HG03064 (cell line): ENCODE results near the gene OTOG.

Experiments used
- ATAC-seq: cut with Tn5 transposase; IDR thresholded peaks from one replicate; pipeline ENCODE4 v1.9.1; 2021; ENCODE audit warnings: low read depth; ENCODE audit not compliant: unreplicated experiment

Gene OTOG

DNA sequence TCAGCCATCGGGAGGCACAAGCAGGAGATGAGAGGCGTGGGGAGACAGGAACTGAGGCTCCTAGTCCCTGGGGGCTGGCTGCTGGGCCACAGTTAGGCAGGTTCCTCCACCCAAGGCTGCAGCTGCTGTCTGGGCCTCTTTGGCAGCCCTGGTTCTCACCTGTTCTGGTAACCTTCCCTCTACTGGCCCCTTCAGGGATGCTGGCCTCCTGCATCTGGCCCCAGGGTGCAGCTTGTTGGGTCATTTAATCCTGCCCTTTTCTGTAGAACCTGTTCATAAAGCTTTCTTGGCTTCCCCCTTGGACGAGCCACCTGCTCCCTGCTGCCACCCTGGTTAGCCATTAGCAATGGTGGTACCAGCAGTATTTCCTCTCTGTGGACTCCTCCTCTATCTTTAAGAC lies 8.3 kb upstream of the OTOG start:
- ATAC-seq, result no peak

DNA sequence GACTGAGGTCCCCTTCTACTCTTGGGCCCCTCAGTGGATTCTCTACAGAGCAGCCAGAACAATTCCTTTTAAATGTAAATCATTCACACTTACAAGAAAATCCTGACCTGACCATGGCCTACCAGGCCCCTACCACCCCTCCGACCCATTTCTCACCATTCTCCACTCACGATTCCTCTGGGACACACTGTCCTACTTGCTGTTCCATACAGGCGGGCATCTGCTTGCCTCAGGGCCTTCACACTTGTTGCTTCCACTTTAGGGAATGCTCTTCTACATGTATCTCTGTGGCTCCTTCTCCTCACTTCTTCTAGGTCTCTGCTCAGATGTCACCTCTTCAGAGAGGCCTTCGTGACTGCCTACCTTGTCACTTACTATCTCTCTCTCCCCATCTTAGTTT lies 6.3 kb upstream of the OTOG start:
- no peak for ATAC-seq

DNA sequence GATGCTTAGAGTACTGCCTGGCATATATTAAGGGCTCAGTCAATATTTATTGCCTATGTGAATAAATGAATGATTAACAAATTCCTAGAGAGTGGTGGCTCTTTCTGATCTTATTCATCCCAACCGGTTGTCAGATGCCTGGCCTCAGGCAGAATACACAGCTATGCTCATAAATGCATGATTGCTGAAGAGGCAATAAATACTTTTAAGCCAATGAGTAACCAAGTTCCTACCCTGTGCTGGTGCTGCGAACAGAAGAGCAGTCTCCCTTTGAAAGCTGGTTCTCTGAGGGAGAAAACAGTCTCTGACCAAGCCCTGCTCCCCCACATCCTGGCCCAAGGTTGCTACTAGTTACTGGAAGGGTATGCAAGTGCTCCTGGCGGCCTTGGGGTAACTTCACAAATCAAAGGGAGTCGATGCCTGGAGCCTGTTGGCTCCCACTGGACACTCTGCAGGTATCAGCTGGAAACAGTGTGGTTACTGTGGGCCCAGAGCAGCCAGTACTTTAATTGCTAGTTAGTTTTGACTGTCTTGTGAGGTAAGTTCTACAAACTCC lies 5.7 kb upstream of the OTOG start:
- no peak for ATAC-seq

DNA sequence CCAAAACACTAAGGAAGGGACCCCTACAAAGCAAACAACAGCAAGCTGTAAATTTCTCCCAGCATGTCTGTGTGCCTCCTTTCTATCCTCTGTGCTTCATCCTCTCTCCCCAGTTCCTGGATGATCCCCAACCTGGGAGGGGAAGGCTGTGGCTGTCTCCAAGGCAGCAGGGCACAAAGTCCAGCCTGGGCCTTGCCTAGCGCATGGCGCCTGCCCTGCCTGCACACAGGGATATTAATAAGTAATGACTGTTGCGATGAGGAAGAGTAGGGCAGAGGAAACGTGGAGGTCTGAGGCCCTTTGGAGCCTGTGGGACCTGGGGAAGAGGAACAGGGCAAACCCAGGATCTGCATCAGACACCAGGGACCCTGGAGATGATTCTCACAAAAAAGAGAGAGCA lies 4.8 kb upstream of the OTOG start:
- ATAC-seq, result no peak

DNA sequence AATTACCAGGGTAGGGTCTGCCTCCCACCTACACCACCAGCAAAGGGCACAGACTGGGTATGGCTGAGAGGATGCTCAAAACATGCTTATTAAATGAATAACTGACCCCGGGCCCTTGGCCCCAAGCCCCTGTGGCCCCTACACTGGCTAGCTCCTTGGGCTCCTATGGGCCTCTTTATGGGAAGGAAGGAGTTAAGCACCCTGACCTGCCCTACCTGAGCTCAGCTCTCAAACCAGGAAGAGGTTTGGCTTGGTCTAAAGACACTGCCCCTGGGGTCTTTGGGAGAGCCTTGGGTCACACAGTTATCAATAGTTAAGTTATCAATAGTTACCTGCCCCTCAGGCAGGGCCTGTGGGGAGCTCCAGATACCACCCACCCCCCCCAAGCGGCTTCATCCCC lies 4.0 kb upstream of the OTOG start:
- no peak for ATAC-seq

DNA sequence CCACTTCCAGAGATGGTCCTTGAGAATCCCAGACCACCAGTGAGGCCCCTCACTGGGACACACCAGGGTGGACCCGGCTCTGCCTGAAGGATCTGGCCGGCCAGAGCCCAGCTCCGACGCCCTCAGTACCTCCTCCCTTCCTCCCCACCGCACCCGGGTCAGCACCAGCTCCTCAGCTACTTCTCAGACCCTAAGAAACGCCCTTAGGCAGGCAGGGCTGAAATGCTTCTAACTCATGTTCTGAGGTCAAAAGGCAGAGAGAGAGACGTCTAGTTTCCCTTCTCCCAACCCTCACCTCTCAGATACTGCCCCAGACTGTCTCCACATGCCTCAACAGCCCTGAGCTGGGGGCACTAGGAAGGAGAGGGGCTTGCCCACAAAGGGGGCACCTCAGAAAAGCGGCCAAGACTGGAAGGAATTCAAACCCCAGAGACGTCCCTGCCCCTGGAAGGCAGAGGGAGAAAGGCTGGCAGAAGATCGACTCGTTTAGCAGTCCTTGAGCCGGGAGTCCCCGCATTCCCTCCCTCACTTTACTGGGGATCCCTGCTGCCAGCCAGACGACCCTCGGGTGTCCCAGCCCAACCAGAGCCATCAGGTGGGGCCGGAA lies 3.4 kb upstream of the OTOG start:
- no peak for ATAC-seq

DNA sequence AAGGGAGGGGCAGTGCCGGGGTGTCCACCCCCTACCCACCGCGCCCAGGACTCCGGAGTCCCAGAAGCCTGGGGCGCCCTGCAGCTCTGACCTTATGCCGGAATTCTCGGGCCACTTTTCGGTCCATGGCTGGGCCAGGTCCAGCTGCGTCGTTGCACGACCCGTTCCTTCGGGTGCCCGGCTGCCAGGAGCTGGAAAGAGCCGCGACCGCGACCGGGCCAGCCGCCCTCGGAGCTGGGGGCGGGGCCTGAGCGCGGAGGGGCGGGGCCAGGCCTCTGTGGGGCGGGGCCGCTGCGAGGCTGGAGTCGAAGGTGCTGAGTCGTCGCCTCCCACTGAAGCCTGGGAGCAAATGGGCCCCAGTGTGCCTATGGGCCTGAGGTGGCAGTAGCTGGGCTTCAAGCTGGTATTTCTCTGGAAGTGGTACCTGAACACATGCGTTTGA lies 2.9 kb upstream of the OTOG start, which contains the start of gene USH1C:
Gene USH1C (minus strand): TSS at position 236 of the 442 bp plus-strand sequence. CDS start 109 bp downstream, at position 127.
- ATAC-seq, result no peak

DNA sequence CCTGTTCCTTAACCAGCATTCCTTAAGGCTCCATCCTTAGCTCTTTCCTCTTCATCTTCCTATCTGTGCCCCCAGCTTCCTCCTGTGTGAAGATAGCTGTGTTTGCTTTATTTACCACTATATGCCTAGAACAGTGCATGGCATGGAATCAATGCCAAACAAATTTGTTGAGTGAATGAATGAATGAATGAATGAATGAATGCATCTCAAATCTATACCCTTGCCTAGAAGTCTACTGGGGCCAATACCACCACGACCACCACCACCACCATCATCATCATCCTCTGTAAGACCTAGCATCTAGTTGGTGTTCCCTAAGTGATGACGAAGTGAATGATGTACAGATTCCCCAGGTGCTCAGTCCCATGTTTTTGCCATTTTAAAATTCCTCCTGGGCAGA lies 819 bp upstream of the OTOG start:
- no peak for ATAC-seq

DNA sequence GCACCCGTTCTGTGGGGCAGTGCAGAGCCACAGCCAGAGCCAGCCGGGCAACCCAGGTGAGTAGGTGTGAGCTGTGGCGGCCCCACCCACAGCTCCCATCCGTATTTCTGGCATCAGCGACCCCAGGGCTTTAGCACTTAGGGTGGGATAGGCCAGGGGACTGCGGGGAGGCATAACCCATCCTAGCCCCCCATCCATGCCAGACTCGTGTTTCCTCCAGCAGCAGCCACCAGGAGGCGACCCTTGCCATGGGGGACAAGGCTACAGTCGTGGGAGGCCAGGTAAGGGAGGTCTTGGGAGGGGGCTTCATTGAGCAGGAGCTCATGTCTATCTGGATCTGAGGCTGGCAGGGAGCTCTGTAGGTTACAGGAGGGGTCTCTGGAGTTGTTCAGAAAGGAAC lies 873 bp downstream of the OTOG start:
- no peak for ATAC-seq

DNA sequence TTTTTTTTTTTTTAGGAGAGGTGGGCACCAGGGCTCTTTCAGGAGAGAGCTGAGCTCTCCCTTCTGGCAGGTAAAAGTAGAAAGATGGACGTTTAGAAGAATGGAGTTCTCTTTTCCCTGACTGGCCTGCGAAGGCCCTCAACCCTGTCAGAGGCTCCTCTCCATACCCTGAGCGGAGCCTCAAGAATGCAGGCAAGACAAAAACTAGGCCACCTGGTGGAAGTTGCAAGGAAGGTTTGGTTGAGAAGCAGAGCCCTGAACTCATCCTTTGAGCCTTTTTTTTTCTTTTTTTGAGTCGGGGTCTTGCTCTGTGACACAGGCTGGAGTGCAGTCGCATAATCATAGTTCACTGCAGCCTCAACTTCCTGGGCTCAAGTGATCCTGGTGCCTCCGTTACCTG lies 1.4 kb downstream of the OTOG start:
- ATAC-seq, result no peak

DNA sequence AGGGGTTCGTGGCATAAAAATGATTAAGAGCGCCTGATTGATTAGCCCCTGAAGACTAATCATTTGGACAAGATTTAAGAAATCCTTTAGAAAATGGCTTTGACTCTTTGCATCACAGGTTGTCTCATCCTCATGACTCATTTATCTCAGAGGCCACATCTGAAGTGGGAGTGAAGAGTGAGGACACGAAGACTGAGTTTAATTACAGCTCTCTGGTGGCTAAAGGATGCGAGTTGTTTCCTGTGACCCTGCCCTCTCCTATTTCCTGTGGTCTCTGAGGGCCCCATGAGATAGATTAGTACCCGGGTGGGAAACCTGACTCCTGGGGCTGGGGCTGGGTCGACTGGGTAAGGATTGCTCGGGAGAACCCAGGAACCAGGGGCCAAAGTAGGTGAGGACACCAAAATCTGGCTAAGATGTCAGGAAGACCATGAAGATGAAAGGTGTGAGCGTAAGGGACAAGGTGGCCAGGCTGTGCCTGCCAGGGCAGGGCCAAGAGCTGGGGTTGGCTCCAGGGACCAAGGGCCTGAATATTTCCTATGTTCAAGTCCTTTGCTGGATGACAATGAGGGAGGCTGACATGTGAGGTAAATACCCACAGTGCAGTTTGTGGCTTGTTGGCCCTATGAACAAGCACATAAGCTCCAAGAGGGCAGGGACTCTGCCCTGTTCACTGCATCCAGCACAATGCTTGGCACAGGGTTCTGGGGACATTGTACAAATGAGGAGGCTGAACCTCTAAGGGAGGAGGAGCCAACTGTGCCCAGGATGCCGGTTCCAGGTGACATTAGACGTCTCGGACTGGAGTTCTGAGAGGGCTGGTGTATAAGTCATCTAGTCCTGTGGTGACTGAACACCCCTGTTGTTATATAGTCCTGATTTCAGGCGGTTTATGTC lies 3.6 kb downstream of the OTOG start:
- ATAC-seq, result no peak

DNA sequence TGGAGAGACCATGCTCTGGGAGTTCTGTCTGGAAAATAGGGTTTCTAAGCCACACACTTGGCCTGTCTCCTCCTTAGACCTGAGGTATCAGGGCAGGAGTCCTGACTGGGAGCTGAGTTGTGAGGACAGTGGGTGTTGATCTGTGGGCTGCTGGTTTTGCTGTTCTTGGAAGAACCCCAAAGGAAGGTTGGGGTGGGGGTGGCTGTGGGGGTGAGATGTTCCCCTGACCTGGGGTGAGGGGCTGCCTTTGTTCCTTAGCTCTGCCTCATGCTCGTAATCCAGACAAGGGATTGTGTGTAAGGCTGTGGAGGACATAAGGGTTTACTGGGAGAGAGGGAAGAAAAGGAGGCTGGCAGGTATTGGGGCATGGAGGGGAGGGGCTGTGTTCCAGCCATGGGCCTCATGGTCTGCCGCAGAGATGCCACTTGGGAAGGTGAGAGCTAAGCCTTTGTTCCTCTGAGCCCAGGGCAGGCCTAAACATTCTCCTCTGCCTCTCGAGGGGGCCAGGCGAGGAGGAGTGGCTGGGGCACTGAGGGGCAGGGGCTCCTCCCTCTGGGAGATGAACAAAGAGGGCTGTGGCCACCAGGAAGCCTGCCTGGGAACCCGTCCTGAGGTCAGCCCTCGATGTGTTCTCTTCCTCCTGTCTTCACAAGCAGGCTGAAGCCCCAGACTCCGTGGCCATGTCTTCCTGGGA lies 4.4 kb downstream of the OTOG start:
- ATAC-seq, result no peak

DNA sequence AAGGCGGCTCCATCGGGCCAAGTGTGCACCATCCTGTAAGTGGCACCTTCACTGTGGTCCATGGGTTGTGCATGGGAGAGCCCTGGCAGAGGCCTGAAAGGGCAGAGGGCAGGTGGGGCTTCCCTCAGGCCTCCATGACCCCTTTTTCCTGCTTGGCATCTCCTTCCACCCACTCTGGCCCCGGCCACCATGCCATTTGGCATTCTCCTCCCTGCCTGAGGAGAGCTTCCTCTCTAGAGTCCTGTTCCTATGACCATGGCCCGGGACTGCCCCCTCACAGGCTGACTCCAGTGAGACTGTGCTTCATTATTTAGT lies 4.9 kb downstream of the OTOG start:
- no peak for ATAC-seq

DNA sequence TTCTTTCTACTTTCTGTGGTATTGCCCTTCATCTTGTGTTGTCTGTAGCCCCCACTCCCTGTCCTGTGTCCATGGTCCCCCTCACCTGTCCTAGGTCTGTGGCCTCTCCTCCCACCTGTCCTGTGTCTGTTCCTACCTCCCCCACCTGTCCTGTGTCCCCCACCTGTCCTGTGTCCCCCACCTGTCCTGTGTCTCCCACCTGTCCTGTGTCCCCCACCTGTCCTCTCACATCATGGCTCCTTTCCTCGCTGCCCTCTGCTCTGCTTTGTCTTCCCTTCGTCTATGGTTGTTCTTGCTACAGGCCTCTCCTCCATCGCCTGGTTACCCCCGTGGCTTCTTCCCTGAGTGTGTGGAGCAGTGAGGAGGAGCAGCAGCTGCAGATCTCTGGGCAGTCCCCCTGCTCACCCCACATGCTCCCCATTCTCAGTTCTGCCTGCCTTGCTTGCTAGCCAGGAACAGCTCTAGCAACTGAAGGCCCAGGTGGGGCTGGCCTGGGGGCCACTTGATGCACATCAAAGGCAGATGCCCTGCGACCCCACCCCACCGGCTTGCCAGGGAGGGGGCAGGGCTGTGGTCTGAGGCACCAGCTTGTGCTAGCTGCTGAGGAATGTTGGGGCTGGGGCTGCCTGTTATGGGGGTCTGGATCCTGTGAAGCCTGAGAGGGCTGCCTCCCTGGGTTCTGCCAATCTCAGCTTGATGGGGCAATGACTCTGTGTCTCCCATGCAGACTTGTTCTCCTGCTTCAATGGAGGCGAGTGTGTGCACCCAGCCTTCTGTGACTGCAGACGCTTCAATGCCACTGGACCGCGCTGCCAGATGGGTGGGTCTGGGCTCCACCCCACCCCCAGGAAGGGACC lies 5.6 kb downstream of the OTOG start:
- ATAC-seq, result no peak

DNA sequence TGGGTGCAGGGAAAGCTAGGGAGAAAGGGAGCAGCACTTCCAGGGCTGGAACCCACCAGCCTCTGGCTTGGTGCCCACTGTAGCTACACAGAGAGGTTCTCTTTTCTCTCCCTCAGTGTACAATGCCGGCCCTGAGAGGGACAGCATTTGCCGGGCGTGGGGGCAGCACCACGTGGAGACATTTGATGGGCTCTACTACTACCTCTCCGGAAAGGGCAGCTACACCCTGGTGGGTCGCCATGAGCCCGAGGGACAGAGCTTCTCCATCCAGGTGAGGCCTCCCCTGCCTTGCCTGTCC lies 6.1 kb downstream of the OTOG start:
- no peak for ATAC-seq

DNA sequence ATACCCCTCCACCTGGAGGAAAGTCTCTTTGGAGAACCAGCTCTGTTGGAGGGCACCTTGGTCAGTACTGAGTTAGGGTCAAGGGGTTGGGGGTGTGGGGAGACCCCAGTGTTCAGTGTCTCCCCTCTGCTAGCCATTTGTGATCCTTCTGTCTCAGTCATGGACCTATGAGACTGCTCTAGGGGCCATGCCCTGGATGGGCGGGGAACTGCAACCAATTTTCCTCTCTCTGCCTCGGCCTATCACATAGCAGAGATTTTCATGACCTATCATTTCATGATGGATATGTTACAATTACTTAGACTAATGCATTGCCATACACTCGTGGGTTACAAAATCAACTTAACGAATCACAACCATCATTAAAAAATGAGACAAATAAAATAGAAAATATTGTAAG lies 7.4 kb downstream of the OTOG start:
- no peak for ATAC-seq

DNA sequence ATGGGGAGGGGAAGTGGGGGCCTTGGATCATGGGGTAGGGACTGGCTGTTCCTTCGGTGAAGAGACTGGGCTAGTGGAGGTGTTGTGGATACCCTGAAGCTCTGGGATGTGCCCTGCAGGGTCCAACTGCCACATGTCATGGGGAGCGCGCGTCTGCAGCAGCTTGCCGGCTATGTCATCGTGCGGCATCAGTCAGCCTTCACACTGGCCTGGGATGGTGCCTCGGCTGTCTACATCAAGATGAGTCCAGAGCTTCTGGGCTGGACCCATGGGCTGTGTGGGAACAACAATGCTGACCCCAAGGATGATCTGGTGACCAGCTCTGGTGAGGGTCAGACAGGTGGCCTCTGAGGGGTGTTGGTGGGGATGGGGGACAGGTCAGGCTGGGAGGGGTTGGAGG lies 9.9 kb downstream of the OTOG start:
- no peak for ATAC-seq

DNA sequence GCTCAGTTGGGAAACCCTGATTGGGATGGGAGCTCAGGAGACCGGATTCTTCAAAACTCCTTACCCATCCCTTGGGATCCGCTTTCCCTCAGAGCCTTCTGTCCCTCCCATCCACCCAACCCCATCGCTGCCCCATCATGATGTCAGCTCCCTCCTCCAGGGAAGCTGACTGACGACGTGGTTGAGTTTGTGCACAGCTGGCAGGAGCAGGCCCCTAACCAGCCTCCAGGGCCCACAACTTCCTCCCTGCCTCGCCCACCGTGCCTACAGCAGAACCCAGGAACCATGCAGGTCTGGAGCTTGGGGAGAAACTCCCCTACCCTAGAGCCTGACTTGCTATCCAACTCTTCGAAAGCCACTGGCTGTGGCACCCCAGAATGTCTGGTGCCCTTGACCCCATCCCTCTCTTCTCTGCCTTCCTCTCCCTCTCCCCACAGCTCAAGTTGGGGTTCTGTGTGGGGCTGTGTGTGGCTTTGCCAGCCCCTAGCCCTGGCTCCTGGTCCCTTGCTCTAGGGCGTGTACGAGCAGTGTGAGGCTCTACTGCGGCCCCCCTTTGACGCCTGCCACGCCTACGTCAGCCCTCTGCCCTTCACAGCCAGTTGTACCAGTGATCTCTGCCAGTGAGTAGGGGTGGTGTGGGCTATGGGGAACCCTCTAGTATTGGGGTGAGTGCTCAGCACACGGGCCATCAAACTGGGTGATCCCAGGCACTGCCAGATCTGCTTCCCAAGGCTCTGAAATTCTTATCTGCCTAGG lies 11.1 kb downstream of the OTOG start:
- ATAC-seq, result no peak

DNA sequence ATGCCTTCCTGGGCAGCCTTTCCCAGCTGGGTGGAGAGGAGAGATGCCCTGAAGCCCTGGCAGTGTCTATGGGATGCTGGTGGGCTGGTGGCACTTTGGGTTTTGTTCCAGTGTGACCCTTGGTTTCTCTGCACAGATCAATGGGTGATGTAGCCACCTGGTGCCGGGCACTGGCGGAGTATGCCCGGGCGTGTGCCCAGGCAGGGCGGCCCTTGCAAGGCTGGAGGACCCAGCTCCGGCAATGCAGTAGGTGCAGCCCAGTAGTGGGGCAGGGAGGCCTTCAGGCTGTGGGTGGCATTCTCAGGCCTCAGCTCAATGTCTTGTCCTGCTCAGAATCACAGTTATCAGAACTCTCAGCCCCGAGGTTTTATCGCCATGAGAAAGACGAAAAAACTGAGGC lies 11.9 kb downstream of the OTOG start:
- ATAC-seq, result no peak
